GM12864 (cell line): ENCODE results near the gene ZC3H8.

Experiments used
- DNase-seq: peaks from one replicate; pipeline ENCODE4 v3.0.0-alpha.2; 2011; ENCODE audit warnings: low read depth
- H3K4me3 ChIP-seq: 2 replicates; pipeline ENCODE4 v1.5.1; 2011; ENCODE audit warnings: mild to moderate bottlenecking, low read depth, low read length, control low read depth
- TF ChIP-seq, protein P1 (sequence below): IDR thresholded peaks from 2 replicates; pipeline ENCODE4 v1.5.1; 2011; ENCODE audit warnings: low read depth, mild to moderate bottlenecking, moderate library complexity, low read length, control low read depth, inconsistent platforms; ENCODE audit errors: missing control alignments

ZC3H8 gene

GRCh38 chr2:112187805-112188596 lies 66.8 kb downstream of the ZC3H8 start:
- peak; percentile 15 for DNase-seq
- TF ChIP-seq, protein P1, sequence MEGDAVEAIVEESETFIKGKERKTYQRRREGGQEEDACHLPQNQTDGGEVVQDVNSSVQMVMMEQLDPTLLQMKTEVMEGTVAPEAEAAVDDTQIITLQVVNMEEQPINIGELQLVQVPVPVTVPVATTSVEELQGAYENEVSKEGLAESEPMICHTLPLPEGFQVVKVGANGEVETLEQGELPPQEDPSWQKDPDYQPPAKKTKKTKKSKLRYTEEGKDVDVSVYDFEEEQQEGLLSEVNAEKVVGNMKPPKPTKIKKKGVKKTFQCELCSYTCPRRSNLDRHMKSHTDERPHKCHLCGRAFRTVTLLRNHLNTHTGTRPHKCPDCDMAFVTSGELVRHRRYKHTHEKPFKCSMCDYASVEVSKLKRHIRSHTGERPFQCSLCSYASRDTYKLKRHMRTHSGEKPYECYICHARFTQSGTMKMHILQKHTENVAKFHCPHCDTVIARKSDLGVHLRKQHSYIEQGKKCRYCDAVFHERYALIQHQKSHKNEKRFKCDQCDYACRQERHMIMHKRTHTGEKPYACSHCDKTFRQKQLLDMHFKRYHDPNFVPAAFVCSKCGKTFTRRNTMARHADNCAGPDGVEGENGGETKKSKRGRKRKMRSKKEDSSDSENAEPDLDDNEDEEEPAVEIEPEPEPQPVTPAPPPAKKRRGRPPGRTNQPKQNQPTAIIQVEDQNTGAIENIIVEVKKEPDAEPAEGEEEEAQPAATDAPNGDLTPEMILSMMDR: no peak
- H3K4me3 ChIP-seq: no peak overlapping the region

DNA sequence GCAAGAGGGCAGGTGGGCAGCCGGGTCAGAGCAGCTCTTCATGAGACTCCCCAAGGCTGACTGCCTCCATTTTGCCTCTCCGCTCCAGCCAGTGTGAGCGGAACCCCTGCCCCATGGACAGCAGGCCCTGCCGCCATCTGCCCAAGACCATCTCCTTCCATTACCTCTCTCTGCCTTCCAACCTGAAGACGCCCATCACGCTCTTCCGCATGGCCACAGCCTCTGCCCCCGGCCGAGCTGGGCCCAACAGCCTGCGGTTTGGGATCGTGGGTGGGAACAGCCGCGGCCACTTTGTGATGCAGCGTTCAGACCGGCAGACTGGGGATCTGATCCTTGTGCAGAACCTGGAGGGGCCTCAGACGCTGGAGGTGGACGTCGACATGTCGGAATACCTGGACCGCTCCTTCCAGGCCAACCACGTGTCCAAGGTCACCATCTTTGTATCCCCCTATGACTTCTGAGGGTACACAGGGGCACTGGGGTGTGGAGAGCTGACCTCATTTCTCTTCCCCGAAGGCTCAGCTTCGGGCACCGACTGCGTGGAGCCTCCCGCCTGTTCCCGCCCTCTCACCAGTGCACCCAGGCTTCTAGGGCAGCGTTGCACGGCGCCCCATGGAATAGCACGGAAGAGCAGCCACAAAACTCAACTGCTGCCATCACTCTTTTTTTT lies 67.7 kb downstream of the ZC3H8 start:
- no peak overlapping the region for H3K4me3 ChIP-seq
- DNase-seq: no peak
- TF ChIP-seq, protein P1: no peak

DNA sequence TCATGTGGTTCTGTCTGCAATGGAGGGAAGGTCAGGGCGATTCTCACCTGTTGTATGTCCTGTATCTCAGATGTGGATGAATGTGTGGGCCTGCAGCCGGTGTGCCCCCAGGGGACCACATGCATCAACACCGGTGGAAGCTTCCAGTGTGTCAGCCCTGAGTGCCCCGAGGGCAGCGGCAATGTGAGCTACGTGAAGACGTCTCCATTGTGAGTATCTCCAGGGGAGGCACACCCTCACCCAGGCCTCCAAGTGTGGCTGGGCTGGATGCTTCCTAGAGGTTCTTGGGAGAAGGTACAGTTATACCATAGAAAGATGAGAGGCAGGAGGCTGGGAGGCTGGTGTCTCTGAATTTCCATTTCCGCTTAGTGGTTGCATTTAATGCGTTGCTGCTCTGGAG lies 69.7 kb downstream of the ZC3H8 start:
- TF ChIP-seq, protein P1: no peak
- DNase-seq: no peak
- no peak overlapping the region for H3K4me3 ChIP-seq

GRCh38 chr2:112184121-112184520 lies 70.7 kb downstream of the ZC3H8 start:
- no peak overlapping the region for H3K4me3 ChIP-seq
- no peak for DNase-seq
- TF ChIP-seq, protein P1: no peak

- TF ChIP-seq, protein P1: no peak
- DNase-seq: no peak
- no peak overlapping the region for H3K4me3 ChIP-seq
Observed at GRCh38 chr2:112183327-112184025, 71.4 kb downstream of the ZC3H8 start.

- TF ChIP-seq, protein P1: no peak
- no peak for DNase-seq
Observed at GRCh38 chr2:112182581-112183034, 72.2 kb downstream of the ZC3H8 start.

More at GRCh38 chr2:112182581-112183034, 72.2 kb downstream of the ZC3H8 start:
- H3K4me3 ChIP-seq: no peak overlapping the region
